NCI-H1436 treated with DMSO at 0.1 percent for 48 hours (cell line): Measurements from ENCODE around the gene PRR36.

Source experiments
- DNase-seq: peaks from one replicate; lab custom pipeline; 2025; lab: John Stamatoyannopoulos, UW

The PRR36 gene

DNA sequence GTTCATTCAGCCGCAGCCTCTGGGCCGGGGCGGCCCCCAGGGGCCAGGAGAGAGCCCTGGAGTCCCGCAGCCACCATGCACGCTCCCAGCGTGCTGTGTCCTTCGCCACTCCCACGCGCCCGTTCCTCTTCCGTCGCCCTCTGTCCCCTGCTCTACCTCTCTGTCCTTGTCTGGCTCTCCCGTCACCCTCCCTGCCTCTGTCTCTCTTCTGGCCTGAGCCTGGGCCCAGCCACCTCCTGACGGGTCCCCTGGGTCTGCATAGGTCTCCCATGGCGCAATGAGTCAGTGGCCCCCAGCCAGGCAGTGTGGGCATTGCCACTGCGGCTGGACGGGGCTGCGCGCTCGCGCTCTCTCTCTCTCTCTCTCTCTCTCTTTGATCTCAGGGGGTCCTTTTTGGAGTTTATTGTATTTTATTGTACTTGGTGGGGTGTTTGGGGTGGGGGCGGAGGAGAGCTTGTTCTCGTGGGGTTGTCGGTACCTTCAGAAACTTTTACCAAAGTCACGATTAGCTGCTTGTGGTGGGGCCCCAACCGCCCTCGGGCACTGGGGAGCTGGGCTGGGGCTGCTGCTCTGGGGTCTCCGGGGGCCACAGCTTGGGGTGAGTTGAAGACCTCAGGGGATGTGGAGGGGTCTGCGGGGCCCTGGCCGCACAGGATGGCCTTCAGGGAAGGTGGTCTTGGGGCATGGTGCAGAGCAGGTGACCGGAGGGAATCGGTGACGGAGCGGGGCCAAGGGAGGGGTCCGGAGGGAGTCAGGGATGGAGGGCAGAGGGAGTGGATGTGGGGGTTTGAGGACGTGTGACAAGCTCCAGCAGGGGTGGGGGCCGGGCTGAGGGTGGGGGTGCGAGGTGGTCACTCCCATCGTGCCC, 38.7 kb upstream of the PRR36 start:
- no peak for DNase-seq

DNA sequence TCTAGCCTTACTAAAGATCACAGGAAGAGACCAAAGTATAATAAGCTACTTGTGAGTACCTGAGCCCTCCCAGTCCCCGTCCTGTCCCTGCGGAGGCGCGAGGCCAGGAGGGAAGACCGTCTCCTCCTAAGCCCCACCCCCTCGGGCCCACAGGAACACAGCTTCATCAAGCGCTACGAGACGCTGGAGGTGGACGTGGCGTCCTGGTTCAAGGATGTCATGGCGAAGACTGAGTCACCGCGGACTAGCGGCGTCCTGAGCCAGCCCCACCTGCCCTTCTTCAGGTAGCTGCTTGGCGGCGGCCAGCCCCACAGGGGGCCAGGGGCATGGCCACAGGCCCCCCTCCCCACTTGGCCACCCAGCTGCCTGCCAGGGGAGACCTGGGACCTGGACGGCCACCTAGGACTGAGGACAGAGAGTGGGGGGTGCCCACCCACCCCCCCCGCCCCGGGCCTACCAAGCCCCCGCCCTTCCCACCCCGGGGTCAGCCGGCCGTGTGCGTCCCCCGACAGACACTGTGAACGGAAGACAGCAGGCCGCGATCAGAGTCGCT, 38.0 kb upstream of the PRR36 start:
- DNase-seq = no peak

DNA sequence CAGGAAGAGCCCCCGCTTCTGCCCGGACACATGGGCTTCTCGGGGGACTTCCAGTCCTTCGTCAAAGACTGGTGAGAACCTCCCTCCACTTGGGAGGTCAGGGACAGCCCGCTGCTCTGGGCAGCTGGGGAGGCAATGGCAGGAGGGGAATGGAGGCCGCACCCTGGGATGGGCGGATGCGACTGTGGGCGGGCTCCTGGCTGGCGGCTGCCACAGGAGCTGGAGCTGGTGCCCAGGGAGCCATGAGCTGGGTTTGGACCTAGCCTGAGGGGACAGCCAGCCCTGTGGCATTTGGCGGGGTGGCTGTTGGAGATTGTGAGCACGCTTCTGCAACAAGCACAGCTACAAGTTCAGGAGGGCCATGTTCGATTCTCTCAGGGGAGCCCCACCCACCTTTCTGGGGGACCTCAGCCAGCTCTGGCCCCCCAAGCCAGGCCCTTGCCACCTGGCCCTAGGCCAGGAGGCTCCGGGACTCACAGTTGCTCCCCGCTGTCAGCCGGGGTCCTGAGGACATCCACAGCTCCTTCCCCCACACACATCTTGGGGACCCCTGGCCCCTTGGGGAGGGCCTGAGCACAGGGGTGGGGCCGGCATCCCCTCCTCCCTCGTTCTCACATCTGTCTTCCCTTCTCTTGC, 37.4 kb upstream of the PRR36 start:
- no peak for DNase-seq

DNA sequence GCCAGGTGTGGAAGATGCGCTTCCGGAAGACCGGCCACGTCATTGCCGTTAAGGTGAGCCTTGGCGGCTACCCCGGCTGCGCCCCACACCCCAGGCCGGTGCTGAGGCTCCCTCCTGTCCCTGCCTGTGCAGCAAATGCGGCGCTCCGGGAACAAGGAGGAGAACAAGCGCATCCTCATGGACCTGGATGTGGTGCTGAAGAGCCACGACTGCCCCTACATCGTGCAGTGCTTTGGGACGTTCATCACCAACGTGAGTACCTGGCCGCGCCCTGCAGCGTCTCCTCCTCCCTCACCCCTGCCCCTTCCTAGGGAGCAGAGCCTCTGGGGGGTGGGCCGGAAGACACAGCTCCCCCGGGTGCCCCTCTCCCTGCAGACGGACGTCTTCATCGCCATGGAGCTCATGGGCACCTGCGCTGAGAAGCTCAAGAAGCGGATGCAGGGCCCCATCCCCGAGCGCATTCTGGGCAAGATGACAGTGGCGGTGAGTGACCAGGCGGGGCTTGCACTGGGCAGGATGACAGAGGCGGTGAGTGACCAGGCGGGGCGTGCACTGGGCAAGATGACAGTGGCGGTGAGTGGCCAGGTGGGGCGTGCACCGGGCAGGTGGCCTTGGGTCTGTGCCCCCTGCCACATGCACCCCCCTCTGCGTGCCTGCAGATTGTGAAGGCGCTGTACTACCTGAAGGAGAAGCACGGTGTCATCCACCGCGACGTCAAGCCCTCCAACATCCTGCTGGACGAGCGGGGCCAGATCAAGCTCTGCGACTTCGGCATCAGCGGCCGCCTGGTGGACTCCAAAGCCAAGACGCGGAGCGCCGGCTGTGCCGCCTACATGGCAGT, 36.4 kb upstream of the PRR36 start:
- no peak for DNase-seq

DNA sequence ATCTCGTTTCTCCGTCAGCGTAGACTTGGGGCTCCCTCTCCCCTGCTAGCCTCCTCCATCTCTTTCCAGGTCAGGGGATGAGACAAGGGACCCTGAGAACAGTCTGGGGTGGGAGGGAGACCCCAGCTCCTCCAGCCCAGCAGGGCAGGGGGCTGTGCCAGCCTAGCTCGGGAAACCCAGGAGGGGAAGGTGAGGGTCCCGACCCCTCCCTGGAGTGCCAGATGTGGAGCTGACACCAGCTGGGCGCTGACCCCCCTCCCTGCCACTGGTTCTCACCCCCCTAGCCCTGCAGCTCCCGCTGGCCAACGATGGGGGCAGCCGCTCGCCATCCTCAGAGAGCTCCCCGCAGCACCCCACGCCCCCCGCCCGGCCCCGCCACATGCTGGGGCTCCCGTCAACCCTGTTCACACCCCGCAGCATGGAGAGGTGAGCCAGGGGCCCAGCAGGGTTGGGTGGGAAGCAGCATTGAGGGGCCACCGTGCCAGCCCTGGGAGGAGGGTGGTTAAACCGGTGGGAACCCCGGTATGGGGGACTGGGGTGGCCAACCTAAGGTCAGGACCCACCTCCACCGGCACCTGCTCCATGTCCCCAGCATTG, 35.4 kb upstream of the PRR36 start:
- DNase-seq = no peak

DNA sequence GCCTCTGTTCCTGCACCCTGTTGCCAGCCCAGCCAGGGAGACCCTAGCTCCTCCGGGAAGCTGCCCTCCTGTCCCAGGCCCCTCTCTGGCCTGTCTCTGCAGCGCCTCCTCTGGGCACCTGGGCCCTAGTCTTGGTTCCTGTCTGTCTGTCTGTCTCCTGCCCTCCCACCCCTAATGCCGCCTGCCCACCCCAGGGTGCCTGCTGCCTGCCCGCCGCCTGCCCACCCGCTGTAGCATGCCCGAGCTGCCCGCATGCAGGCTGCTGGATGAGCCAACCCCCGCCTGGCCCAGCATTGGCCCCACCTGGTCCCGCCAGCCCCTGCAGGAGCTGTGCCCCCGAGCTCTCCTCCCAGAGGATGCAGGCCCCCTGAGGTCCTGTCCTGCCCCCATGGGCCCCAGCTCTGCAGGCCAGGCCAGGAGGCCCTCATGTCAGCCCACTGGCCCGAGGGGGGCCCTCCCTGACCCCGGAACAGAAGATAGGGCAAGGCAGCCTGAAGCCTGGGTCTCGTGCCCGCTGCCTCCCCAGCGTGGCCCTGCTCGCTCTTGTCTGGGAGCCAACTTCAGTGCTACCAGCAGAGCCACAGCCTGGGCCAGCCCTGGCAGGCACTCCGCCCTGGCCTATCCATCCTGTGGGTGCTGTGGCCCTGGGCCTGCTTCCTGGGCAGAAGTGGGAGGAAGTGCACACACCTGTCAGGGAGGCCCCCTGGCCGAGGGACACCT, 34.7 kb upstream of the PRR36 start:
- DNase-seq = no peak

DNA sequence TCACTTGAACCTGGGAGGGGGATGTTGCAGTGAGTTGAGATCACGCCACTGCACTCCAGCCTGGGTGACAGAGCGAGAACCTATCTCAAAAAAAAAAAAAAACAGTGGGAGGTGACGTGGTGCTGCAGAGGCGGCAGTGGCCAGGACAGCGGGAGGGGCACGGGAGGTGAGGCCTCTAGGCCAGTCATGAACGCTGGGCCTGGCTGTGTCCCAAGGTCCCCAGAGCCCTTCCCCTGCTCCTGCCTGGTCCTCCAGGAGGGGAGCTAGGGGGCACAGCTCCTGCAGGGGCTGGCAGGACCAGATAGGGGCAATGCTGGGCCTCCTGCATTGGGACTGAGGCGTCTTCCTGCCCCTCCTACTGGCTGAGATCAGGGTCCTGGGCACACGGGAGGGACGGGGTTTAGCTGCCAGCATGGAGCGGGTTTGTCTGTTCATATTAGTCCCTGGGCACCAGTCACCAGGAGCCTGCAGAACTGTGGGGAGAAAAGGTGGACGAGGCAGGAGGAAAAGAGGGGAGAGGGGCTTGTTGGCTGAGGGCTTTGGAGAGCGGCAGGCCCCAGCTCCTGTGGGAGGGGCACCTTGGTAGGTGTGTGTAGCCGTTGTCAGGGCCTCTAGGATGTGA, 34.0 kb upstream of the PRR36 start:
- no peak for DNase-seq

DNA sequence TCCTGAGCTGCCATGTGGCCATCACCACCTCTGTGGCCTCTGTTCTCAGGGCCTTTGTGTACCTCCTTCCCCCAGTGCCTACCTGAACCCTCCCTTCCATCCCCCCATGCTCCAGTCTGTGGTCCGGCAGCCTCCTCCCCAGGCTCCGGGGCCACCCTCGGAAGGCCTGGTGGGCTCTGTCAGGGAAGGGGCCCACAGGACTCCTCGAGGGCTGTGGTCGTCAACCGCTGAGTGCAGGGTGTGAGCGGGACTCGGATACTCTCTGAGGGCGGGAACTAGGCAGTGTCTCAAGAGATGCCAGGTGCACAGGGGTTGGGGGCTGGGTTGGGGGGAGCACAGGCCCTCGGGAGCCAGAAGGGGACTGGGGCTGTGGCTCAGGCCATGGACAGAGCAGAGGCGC, 33.4 kb upstream of the PRR36 start:
- no peak for DNase-seq

DNA sequence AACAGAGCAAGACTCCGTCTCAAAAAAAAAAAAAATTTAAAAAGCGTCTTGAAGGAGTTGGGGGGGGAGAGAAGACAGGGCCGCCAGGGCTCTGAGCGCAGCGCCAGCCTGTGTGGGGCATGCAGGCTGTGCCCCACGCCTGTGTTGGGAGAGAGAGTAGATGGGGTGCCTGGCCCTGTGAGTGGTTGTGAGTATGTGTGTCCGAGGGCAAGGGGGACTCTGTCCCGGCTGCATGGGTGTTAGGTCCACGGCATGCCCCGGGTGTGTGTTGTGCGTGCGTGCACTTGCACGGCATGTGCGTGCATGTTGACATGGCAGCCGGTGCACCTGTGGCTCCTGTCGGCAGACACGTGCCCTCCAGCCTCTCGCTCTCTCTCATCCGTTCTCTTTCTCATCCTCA, 32.9 kb upstream of the PRR36 start:
- DNase-seq = no peak

DNA sequence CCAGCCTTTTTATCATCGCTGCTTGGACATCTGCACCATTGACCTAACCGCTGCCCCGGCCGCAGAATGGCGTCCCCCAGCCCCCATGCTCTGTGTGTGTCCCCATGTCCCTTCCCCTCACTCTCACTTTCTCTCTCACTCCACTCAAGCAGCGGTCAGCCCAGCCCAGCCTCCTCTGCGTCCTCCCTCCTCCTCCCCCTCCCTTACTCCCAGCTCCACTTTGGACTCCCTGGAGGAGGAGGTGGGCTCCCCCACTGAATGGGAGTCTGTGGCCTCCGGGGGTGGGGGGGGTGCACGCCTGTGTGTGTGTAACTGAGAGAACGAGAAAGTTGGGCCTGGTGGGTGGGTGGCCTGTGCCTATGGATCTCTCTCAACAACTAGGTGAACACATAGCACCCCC, 31.7 kb upstream of the PRR36 start:
- DNase-seq = no peak

DNA sequence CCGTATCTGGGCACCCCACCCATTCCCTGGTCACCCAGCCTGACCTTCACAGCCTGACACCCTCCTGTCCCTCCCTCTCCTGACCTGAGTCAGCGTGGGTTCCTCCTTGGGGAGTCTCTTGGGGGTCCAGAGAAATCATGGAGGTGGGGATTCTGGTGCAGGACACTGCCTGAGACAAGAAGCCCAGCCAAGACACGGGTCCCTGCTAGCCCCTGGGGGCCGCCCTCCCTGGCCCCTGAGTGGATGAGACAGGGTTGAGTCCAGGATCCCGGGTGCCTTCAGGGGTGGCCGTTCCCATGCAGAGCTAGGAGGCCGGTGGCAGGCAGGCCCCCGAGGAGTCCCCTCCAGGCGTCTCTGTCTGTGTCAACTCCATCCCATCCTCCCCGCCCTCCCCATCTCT, 31.1 kb upstream of the PRR36 start:
- DNase-seq = no peak

DNA sequence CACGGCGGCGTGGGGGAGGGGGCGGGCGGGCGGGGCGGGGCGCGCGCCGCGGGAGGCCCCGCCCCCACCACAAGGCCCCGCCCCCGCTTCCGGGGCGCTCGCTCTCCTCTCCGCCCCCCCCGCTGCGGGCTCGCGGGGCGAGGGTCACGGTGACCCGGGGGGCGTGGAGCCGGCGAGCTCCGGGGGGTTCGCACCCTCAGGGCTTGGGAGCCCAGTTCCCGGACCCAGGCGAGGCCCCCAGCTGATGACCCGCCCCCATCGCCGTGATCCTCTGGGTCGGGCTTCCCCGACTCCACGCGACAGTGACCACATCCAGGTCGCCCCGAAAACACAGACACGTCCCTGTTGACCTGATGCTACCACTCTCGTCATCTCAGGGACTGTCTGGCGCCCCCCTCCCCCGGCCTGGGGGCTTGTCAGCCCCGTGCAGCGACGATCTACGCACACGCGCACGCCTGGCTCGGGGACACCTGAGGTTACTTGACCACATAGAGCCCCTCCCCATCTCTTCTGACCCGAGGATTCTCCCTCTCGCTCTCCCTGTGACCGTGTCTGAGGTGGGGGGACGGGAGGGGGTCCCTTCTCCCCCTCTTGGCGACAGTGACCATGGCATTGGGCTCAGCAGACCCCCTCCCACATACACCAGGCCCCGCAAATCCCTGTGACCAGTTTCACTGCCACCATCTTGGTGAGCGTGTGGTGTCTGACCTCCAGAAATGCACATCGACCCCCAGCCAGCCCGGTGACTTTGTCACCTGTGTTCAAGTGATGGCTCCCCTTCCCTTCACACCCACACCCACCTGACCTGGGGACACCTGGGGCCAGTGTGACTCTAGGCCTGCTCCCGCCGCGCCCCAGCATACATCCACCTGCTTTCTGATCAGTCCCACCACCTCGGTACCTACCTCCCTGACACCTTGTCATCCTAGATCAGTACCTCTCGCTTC, 30.2 kb upstream of the PRR36 start:
- DNase-seq = no peak

DNA sequence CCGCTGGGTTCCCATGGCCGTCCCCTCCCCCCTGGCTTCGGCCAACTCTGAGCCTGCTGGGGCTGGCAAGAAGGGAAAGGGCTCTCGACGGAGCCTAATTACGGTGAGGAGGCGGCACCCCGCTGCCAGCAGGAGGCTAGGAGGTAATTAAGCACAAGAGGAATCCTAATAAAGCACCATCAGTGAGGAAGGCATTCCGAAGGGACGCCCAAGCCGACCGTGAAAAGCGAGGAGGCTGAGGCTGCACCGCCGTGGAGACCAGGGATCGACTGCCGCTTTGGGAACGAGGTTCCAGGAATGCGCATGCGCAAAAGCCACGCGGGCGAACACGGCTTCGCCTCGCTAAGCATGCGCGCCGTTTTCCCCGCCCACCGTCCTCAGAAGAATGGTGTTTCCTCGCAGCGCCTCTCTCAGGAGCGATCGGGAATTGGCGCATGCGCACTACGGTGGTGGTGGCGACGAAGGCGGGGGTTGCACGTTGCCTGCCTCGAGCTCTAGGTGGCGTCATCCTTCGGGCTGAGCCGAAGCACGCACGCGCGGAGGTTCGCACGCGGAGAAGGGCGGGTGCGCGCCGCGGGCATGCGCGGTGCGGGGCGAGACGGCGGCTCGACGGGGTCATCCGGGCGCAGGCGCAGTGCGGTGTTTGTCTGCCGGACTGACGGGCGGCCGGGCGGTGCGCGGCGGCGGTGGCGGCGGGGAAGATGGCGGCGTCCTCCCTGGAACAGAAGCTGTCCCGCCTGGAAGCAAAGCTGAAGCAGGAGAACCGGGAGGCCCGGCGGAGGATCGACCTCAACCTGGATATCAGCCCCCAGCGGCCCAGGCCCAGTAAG, 29.3 kb upstream of the PRR36 start, which contains the start of gene MAP2K7:
TSS of gene MAP2K7 (plus strand) at position 634 of the 830 bp plus-strand sequence. CDS start at position 702, 68 bp downstream.
- DNase-seq = peak; percentile 96

DNA sequence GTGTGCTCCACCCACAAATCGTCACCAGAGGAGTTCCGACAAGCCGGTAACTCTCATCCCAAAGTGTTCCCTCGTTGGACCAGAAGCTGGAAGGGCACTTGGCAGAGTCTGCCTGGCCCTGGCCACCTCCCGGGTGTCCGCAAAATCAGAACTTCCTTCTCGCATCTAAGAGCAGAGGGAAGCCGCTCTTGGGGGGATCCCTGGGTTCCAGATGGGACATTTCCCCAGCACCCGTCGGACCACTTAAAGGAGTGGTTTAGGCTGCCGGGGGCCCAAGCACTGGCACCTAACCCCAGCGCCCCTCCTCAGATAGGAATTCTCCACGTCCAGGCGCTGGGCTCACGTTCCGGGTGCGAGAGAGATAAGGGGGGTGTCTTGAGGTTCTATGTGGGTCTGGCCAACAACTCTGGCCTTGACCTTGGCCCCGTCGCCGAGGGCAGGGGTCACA, 28.6 kb upstream of the PRR36 start:
- DNase-seq = no peak

DNA sequence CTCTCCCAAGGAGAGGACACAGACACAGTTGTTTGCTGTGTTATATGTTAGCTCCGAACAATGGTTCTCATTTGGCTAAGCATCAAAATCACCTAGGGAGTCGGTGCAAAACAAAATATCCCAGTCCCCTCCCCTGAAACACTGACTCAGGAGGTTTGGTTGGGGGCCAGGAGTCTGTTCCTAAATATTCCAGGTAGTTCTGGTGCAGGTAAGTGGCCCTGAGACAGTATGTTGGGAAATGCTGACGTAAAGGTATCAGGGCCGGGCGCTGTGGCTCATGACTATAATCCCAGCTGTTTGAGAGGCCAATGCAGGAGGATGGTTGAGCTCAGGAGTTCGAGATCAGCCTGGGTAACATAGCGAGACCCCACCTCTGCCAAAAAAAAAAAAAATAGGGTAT, 27.1 kb upstream of the PRR36 start:
- DNase-seq = no peak

DNA sequence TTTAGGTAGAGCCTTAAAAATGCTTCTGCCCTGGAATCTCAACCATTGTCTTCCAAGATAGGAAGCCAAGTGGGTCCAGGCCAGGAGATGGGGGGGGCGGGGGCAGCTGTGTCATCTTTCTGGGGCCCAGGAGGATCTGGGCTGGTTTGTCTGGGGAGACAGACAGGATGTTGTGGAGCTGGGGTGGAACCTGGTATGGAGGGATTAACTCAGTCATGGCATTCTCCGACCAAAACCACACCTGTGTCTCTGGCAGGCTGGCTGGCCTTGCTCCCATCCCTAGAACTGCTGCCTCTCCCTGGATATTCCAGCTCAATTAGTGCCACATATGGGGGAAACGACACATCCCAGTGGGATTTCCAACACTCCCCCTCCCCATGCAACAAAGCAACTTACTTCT, 26.7 kb upstream of the PRR36 start:
- DNase-seq = no peak

DNA sequence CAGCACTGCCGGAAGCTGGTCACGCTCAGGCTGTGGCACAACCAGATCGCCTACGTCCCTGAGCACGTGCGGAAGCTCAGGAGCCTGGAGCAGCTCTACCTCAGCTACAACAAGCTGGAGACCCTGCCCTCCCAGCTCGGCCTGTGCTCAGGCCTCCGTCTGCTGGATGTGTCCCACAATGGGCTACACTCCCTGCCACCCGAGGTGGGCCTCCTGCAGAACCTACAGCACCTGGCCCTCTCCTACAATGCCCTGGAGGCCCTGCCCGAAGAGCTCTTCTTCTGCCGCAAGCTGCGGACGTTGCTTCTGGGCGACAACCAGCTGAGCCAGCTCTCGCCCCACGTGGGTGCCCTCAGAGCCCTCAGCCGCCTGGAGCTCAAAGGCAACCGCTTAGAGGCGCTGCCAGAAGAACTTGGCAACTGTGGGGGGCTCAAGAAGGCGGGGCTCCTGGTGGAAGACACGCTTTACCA, 26.2 kb upstream of the PRR36 start:
- DNase-seq = no peak

DNA sequence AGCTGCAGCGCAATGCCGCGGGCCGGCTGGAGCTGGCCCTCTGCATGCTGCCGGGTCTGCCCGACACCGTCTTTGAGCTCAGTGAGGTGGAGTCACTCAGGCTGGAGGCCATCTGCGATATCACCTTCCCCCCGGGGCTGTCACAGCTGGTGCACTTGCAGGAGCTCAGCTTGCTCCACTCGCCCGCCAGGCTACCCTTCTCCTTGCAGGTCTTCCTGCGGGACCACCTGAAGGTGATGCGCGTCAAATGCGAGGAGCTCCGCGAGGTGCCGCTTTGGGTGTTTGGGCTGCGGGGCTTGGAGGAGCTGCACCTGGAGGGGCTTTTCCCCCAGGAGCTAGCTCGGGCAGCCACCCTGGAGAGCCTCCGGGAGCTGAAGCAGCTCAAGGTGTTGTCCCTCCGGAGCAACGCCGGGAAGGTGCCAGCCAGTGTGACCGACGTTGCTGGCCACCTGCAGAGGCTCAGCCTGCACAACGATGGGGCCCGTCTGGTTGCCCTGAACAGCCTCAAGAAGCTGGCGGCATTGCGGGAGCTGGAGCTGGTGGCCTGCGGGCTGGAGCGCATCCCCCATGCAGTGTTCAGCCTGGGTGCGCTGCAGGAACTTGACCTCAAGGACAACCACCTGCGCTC, 25.7 kb upstream of the PRR36 start:
- DNase-seq = no peak
